OCI-LY1 (cell line): Measurements from ENCODE around the gene CASP8.

Source experiments
- EZH2 ChIP-seq: fragments of 200-600 bp; sonication (generic), shearing (Covaris generic); IDR thresholded peaks from 2 replicates; pipeline ENCODE4 v1.8.0; 2017; ENCODE audit warnings: borderline replicate concordance, mixed run types, mild to moderate bottlenecking, antibody characterized with exemption, low read length, moderate library complexity, mixed read lengths
- TF ChIP-seq, protein P1 (sequence below): fragments of 200-600 bp; sonication (generic), shearing (Covaris generic); IDR thresholded peaks from 2 replicates; pipeline ENCODE4 v1.5.1; 2017; ENCODE audit warnings: mild to moderate bottlenecking, antibody characterized with exemption, low read length, moderate library complexity, mixed read lengths

DNA sequence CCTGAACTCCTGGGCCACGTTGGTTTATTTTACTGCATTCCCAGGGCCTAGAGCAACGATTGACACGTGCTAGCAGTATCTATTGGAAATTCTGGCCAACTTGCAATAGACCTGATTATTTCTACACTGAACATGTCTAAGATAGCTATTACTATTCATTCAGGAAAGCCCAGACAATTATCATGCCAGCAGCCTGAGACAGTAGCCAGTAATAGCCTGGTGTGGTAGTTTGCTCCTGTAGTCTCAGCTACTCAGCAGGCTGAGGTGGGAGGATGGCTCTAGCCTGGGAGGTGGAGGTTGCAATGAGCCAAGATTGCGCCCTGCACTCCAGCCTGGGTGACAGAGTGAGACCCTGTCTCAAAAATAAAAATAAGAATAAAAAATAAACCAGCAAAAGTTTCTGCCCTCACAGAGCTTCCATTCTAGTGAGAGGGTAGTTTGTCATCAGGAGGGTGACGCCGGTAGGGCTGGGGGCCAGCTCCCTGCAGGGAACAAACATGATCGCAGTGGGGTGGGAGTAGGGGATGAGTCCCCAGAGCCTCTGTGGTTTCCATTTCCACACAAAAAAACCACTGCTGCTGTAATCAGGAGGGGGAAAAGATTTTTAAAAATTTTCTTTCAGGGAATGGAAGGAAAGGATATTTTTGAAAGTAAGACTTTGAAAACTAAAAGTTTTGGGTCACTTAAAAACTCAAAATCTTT is 4.3 kb downstream of the CASP8 start:
- TF ChIP-seq, protein P1, sequence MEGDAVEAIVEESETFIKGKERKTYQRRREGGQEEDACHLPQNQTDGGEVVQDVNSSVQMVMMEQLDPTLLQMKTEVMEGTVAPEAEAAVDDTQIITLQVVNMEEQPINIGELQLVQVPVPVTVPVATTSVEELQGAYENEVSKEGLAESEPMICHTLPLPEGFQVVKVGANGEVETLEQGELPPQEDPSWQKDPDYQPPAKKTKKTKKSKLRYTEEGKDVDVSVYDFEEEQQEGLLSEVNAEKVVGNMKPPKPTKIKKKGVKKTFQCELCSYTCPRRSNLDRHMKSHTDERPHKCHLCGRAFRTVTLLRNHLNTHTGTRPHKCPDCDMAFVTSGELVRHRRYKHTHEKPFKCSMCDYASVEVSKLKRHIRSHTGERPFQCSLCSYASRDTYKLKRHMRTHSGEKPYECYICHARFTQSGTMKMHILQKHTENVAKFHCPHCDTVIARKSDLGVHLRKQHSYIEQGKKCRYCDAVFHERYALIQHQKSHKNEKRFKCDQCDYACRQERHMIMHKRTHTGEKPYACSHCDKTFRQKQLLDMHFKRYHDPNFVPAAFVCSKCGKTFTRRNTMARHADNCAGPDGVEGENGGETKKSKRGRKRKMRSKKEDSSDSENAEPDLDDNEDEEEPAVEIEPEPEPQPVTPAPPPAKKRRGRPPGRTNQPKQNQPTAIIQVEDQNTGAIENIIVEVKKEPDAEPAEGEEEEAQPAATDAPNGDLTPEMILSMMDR: no peak
- TF ChIP-seq EZH2: no peak
